CD14-positive monocyte (primary cell): ENCODE data around the gene DDX18. TPM values are rescaled to one million over a fixed set of nuclear protein-coding genes. Genes with fewer than 3 reads are reported as not detected.

Experiments used
- DNase-seq, 3 donors: peaks; one replicate each; pipeline ENCODE4 v3.0.0-alpha.2; 2011 to 2022
- H2AFZ ChIP-seq: 2 replicates; pipeline ENCODE4 v1.6.0; 2012; ENCODE audit warnings: mild to moderate bottlenecking, low read depth, low read length, inconsistent platforms; ENCODE audit not compliant: insufficient read depth, poor library complexity, severe bottlenecking
- H3K27ac ChIP-seq, 2 donors: 1 replicate in 1 of 2; 2 replicates in 1 of 2; pipeline ENCODE4 v1.5.1; 2012 to 2013; ENCODE audit warnings: low read length in 2 of 2, control low read depth in 1 of 2, inconsistent platforms in 1 of 2, low read depth in 1 of 2, mild to moderate bottlenecking in 1 of 2
- H3K27me3 ChIP-seq, 2 donors: one replicate each; pipeline versions ENCODE4 v1.6.0 to v1.6.1; 2011 to 2013; ENCODE audit warnings: low read length in 2 of 2; ENCODE audit not compliant: control insufficient read depth in 2 of 2, insufficient read depth in 2 of 2
- H3K36me3 ChIP-seq, 2 donors: replicated peaks in 1 of 2; 1 replicate in 1 of 2; 2 replicates in 1 of 2; pipeline versions ENCODE4 v1.5.1 to v1.6.1; 2012 to 2013; ENCODE audit warnings: low read length in 2 of 2, control low read depth in 1 of 2, inconsistent platforms in 1 of 2, mild to moderate bottlenecking in 1 of 2; ENCODE audit not compliant: insufficient read depth in 2 of 2, control insufficient read depth in 1 of 2
- H3K4me1 ChIP-seq, 2 donors: 1 replicate in 1 of 2; 2 replicates in 1 of 2; pipeline versions ENCODE4 v1.5.1 to v1.6.1; 2012 to 2013; ENCODE audit warnings: low read length in 2 of 2, control low read depth in 1 of 2, inconsistent platforms in 1 of 2, mild to moderate bottlenecking in 1 of 2, moderate library complexity in 1 of 2; ENCODE audit not compliant: insufficient read depth in 2 of 2, control insufficient read depth in 1 of 2
- H3K4me2 ChIP-seq: replicated peaks from 2 replicates; pipeline ENCODE3; 2012; ENCODE audit warnings: low read length, moderate library complexity, mild to moderate bottlenecking; ENCODE audit not compliant: poor library complexity, severe bottlenecking; ENCODE audit errors: extremely low read depth
- H3K4me3 ChIP-seq, 3 experiments: fragments of 200-600 bp in 1 of 3; sonication (generic) in 1 of 3; replicated peaks in 1 of 3; 1 replicate in 2 of 3; 2 replicates in 1 of 3; pipeline ENCODE4 v1.5.1; 2011 to 2013; ENCODE audit warnings: low read length in 3 of 3, mild to moderate bottlenecking in 3 of 3, control low read depth in 2 of 3, low read depth in 2 of 3, inconsistent platforms in 1 of 3, moderate library complexity in 1 of 3
- H3K79me2 ChIP-seq: 2 replicates; pipeline ENCODE4 v1.6.0; 2012; ENCODE audit warnings: mild to moderate bottlenecking, control low read depth, inconsistent platforms, low read length, moderate library complexity; ENCODE audit not compliant: insufficient read depth
- H3K9ac ChIP-seq: 2 replicates; pipeline ENCODE4 v1.6.0; 2017; ENCODE audit warnings: low read length, mild to moderate bottlenecking; ENCODE audit not compliant: insufficient read depth, poor library complexity, severe bottlenecking
- H3K9me3 ChIP-seq, 2 donors: replicated peaks in 1 of 2; 1 replicate in 1 of 2; 2 replicates in 1 of 2; pipeline versions ENCODE4 v1.5.1 to v1.6.1; 2012 to 2013; ENCODE audit warnings: low read length in 2 of 2, control low read depth in 1 of 2; ENCODE audit not compliant: control insufficient read depth in 1 of 2, insufficient read depth in 1 of 2
- H4K20me1 ChIP-seq: 2 replicates; pipeline ENCODE4 v1.6.0; 2012; ENCODE audit warnings: mild to moderate bottlenecking, low read length, control low read depth, moderate library complexity; ENCODE audit not compliant: insufficient read depth
- H3K27ac Mint-ChIP-seq, 7 donors: one replicate each; pipeline ENCODE4 v1.8.0; 2020; ENCODE audit warnings: mild to moderate bottlenecking in 7 of 7, mixed read lengths in 7 of 7, moderate library complexity in 6 of 7, inconsistent platforms in 2 of 7
- H3K27me3 Mint-ChIP-seq, 3 donors: one replicate each; pipeline ENCODE4 v1.8.0; 2021 to 2022; ENCODE audit warnings: low read depth in 3 of 3, mild to moderate bottlenecking in 3 of 3, mixed read lengths in 3 of 3, moderate library complexity in 3 of 3, inconsistent platforms in 1 of 3
- H3K36me3 Mint-ChIP-seq, 2 donors: one replicate each; pipeline ENCODE4 v1.8.0; 2020; ENCODE audit warnings: mixed read lengths in 2 of 2, inconsistent platforms in 1 of 2, mild to moderate bottlenecking in 1 of 2
- H3K4me1 Mint-ChIP-seq: one replicate; pipeline ENCODE4 v1.8.0; 2020; ENCODE audit warnings: mild to moderate bottlenecking, mixed read lengths
- H3K4me3 Mint-ChIP-seq, 2 donors: one replicate each; pipeline ENCODE4 v1.8.0; 2020; ENCODE audit warnings: mild to moderate bottlenecking in 2 of 2, mixed read lengths in 2 of 2, moderate library complexity in 1 of 2
- H3K9me3 Mint-ChIP-seq, 7 donors: one replicate each; pipeline ENCODE4 v1.8.0; 2020 to 2022; ENCODE audit warnings: mixed read lengths in 7 of 7, mild to moderate bottlenecking in 6 of 7, moderate library complexity in 6 of 7, inconsistent platforms in 2 of 7
- WGBS: methylation state at CpG from one replicate; pipeline ENCODE4 v1.1.5; 2013; ENCODE audit warnings: missing lambda C conversion rate; ENCODE audit not compliant: insufficient coverage; 5-methylcytosine and 5-hydroxymethylcytosine counted together
- intact Hi-C, 2 donors: fragments of 100-400 bp; cut with micrococcal nuclease; formaldehyde crosslinking; loops; one replicate each; pipeline versions ENCODE4 v1.15.0 to v1.15.1; 2023
- polyA plus RNA-seq, 3 donors: library from polyadenylated mRNA; depleted of rRNA in 1 of 3; unstranded in 2 of 3; stranded (reverse) in 1 of 3; fragments of 300-500 nt in 2 of 3; fragments of >200 nt in 1 of 3; fragmentation: Illumina TruSeq in 2 of 3; gene quantifications; 1 replicate in 2 of 3; 2 replicates in 1 of 3; pipeline ENCODE4 v1.2.3, GENCODE V29; 2012 to 2021
- TF ChIP-seq, protein P1 (sequence below): fragments of 200-600 bp; IDR thresholded peaks from one replicate; pipeline ENCODE4 v1.8.0; 2022; ENCODE audit warnings: antibody characterized with exemption, mild to moderate bottlenecking

The DDX18 gene
- polyA plus RNA-seq, 3 donors = 19.1 to 21.1 (median 19.7) TPM

DNA sequence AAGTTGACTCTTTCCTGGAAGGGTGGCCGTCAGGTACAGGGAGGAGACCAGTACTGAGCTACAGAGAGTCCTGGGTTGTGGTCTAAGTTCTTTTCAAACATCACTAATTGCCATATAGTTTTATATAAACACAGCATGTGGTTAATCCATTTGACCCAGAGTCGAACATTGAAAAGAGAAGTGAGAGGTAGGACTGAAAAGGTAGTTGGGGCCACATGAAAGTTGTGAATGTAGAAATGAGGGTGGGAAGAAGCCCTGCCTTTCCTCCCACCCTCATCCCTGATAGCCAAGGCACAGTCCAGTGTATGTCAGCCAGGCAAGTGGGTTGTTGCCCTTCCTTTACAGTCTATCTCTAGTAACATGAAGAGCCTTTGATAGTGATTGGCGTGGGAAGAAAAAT is 4.4 kb downstream of the DDX18 start:
- Histone ChIP-seq H3K4me1 (peaks cover 10 to 15% of the 10 kb centered on the region in 2 donors), H3K79me2 (peaks cover 29% of the 10 kb centered on the region), H3K27me3 (no peaks in the 10 kb centered on the region), H3K9me3 (no peaks in the 10 kb centered on the region), H4K20me1 (no peaks in the 10 kb centered on the region), H3K4me2 (no peak overlapping the region), H3K4me3 (no peak overlapping the region), H2AFZ (no peak overlapping the region), H3K27ac (no peak overlapping the region), H3K36me3 (peaks cover 70 to 71% of the 10 kb centered on the region in 2 donors), H3K9ac (no peak overlapping the region)
- intact Hi-C loops = loop anchor here (5.0 to 10.0 kb wide), 2 partner anchors 183 to 186 kb away; no protein-coding TSS in a partner anchor
- Mint-ChIP-seq H3K9me3 (no peaks in the 10 kb centered on the region), H3K4me1 (peaks cover 11% of the 10 kb centered on the region), H3K36me3 (peaks cover 70% of the 10 kb centered on the region in 2 donors), H3K27me3 (peaks cover 0 to 3% (median 0%) of the 10 kb centered on the region in 3 donors), H3K4me3 (no peak overlapping the region), H3K27ac (peak overlapping the region in 6 of 7 donors; percentile 9 to 72 (median 58))
- no peak for DNase-seq
- WGBS = no CpG with 5 or more reads among the region's 3 CpGs
- TF ChIP-seq, protein P1, sequence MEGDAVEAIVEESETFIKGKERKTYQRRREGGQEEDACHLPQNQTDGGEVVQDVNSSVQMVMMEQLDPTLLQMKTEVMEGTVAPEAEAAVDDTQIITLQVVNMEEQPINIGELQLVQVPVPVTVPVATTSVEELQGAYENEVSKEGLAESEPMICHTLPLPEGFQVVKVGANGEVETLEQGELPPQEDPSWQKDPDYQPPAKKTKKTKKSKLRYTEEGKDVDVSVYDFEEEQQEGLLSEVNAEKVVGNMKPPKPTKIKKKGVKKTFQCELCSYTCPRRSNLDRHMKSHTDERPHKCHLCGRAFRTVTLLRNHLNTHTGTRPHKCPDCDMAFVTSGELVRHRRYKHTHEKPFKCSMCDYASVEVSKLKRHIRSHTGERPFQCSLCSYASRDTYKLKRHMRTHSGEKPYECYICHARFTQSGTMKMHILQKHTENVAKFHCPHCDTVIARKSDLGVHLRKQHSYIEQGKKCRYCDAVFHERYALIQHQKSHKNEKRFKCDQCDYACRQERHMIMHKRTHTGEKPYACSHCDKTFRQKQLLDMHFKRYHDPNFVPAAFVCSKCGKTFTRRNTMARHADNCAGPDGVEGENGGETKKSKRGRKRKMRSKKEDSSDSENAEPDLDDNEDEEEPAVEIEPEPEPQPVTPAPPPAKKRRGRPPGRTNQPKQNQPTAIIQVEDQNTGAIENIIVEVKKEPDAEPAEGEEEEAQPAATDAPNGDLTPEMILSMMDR = no peak

GRCh38 chr2:117820444-117820843 is 6.0 kb downstream of the DDX18 start:
- DNase-seq = no peak
- Histone ChIP-seq H4K20me1 (no peaks in the 10 kb centered on the region), H3K9me3 (no peaks in the 10 kb centered on the region), H3K27ac (peak overlapping the region in 1 of 2 donors; percentile 38), H3K79me2 (peaks cover 21% of the 10 kb centered on the region), H3K36me3 (peaks cover 85 to 86% of the 10 kb centered on the region in 2 donors), H3K4me2 (no peak overlapping the region), H3K4me3 (no peak overlapping the region), H3K27me3 (no peaks in the 10 kb centered on the region), H2AFZ (no peak overlapping the region), H3K9ac (no peak overlapping the region), H3K4me1 (peaks cover 6% of the 10 kb centered on the region in 2 donors)
- Mint-ChIP-seq H3K36me3 (peaks cover 85% of the 10 kb centered on the region in 2 donors), H3K27me3 (no peaks in the 10 kb centered on the region), H3K4me3 (no peak overlapping the region), H3K4me1 (peaks cover 5% of the 10 kb centered on the region), H3K9me3 (no peaks in the 10 kb centered on the region), H3K27ac (peak overlapping the region in 1 of 7 donors; percentile 43)
- TF ChIP-seq, protein P1 = no peak
- no CpG with 5 or more reads among the region's 1 CpG for WGBS
- intact Hi-C loops = no loop called here
